Colonic mucosa (tissue), 4 donors: Measurements from ENCODE around the gene RBM12. TPM values are rescaled to one million over a fixed set of nuclear protein-coding genes. Genes with fewer than 3 reads are reported as not detected.

Source experiments
- DNase-seq: peaks from one replicate; pipeline ENCODE4 v3.0.0-alpha.2; 2020
- H3K27ac ChIP-seq: fragments of 200-600 bp; one replicate; pipeline ENCODE4 v1.8.0; 2021
- H3K27me3 ChIP-seq: fragments of 200-600 bp; one replicate; pipeline ENCODE4 v1.8.0; 2021
- H3K36me3 ChIP-seq: fragments of 200-600 bp; one replicate; pipeline ENCODE4 v1.8.0; 2021
- H3K4me1 ChIP-seq: fragments of 200-600 bp; one replicate; pipeline ENCODE4 v1.8.0; 2021; ENCODE audit warnings: mild to moderate bottlenecking
- H3K4me3 ChIP-seq: fragments of 200-600 bp; one replicate; pipeline ENCODE4 v1.8.0; 2021
- H3K9ac ChIP-seq, 2 donors: one replicate each; pipeline ENCODE4 v1.7.0; 2013; ENCODE audit warnings: control low read depth in 2 of 2, low read depth in 2 of 2, low read length in 2 of 2
- H3K9me3 ChIP-seq: fragments of 200-600 bp; one replicate; pipeline ENCODE4 v1.8.0; 2021
- CTCF ChIP-seq: fragments of 200-600 bp; IDR thresholded peaks from one replicate; pipeline ENCODE4 v1.8.0; 2022; ENCODE audit warnings: antibody characterized with exemption, mild to moderate bottlenecking
- intact Hi-C: fragments of 100-400 bp; cut with DNase I; formaldehyde crosslinking; loops from one replicate; pipeline ENCODE4 v1.14.1; 2022
- total RNA-seq, 2 donors: library from RNA; stranded (reverse); fragmentation: NEBNext Ultra II Directional in 1 of 2; extraction: Animal tissue kit (Norgen Biotek cat#: 25700) in 1 of 2; gene quantifications; one replicate each; pipeline ENCODE4 v1.2.1, GENCODE V29; 2021
- donor health status: healthy.
- donor health status: DM: no; HTN: no; CAD: no.
- donor health status: DM: no; HTN: no; CAD: no.

Gene RBM12
- total RNA-seq, 2 donors from 2014 or later = 63.8 to 74.5 TPM

GRCh38 chr20:35662551-35662950, 2.1 kb downstream of the RBM12 start:
- no peak for DNase-seq
- Histone ChIP-seq H3K27me3 (no peaks in the 10 kb centered on the region), H3K27ac (no peak overlapping the region), H3K9ac (peak overlapping the region in 1 of 2 donors; percentile 100), H3K4me1 (peaks cover 11% of the 10 kb centered on the region), H3K4me3 (no peak overlapping the region), H3K36me3 (no peaks in the 10 kb centered on the region), H3K9me3 (no peaks in the 10 kb centered on the region)
- TF ChIP-seq CTCF = no peak
- intact Hi-C loops = loop anchor here (5.0 kb wide), 1 partner anchor 45 kb away; the partner anchor contains the start of gene SPAG4

GRCh38 chr20:35661908-35662307, 2.8 kb downstream of the RBM12 start:
- Histone ChIP-seq H3K4me1 (peaks cover 11% of the 10 kb centered on the region), H3K4me3 (no peak overlapping the region), H3K27ac (no peak overlapping the region), H3K9ac (no peak overlapping the region), H3K36me3 (no peaks in the 10 kb centered on the region), H3K9me3 (no peaks in the 10 kb centered on the region), H3K27me3 (no peaks in the 10 kb centered on the region)
- no peak for TF ChIP-seq CTCF
- DNase-seq = no peak
- intact Hi-C loops = loop anchor here (5.0 kb wide), 1 partner anchor 45 kb away; the partner anchor contains the start of gene SPAG4

GRCh38 chr20:35661053-35661452, 3.6 kb downstream of the RBM12 start:
- no peak overlapping the region for H3K27ac ChIP-seq
- H3K9ac ChIP-seq = no peak overlapping the region

GRCh38 chr20:35660122-35660937, 4.4 kb downstream of the RBM12 start:
- DNase-seq = no peak
- Histone ChIP-seq H3K27ac (no peak overlapping the region), H3K9ac (no peak overlapping the region), H3K4me3 (no peak overlapping the region), H3K36me3 (no peaks in the 10 kb centered on the region), H3K9me3 (no peaks in the 10 kb centered on the region), H3K27me3 (no peaks in the 10 kb centered on the region), H3K4me1 (peaks cover 11% of the 10 kb centered on the region)
- intact Hi-C loops = loop anchor here (5.0 kb wide), 1 partner anchor 43 kb away; the partner anchor contains the start of gene SPAG4
- TF ChIP-seq CTCF = no peak

More at GRCh38 chr20:35661053-35661452, 3.6 kb downstream of the RBM12 start:
- Histone ChIP-seq H3K4me1 (peaks cover 11% of the 10 kb centered on the region), H3K27me3 (no peaks in the 10 kb centered on the region), H3K9me3 (no peaks in the 10 kb centered on the region), H3K36me3 (no peaks in the 10 kb centered on the region), H3K4me3 (no peak overlapping the region)
- no peak for TF ChIP-seq CTCF
- DNase-seq = no peak
- intact Hi-C loops = loop anchor here (5.0 kb wide), 1 partner anchor 44 kb away; the partner anchor contains the start of gene SPAG4

GRCh38 chr20:35657271-35657670, 7.4 kb downstream of the RBM12 start:
- intact Hi-C loops = no loop called here
- Histone ChIP-seq H3K27ac (no peak overlapping the region), H3K27me3 (no peaks in the 10 kb centered on the region), H3K36me3 (peaks cover 14% of the 10 kb centered on the region), H3K4me1 (peaks cover 3% of the 10 kb centered on the region), H3K9me3 (no peaks in the 10 kb centered on the region), H3K9ac (no peak overlapping the region), H3K4me3 (no peak overlapping the region)
- TF ChIP-seq CTCF = no peak
- DNase-seq = no peak
